Stimulated activated CD8-positive, alpha-beta memory T cell treated with anti-CD3 and anti-CD28 coated beads, Interleukin-4, amount 100 ng/mL, for 24 hours (primary cell): ENCODE data around the gene NDN.

ENCODE experiments used
- DNase-seq: peaks from one replicate; pipeline ENCODE4 v3.0.0-alpha.2; 2020; ENCODE audit warnings: low read depth

Gene NDN

DNA sequence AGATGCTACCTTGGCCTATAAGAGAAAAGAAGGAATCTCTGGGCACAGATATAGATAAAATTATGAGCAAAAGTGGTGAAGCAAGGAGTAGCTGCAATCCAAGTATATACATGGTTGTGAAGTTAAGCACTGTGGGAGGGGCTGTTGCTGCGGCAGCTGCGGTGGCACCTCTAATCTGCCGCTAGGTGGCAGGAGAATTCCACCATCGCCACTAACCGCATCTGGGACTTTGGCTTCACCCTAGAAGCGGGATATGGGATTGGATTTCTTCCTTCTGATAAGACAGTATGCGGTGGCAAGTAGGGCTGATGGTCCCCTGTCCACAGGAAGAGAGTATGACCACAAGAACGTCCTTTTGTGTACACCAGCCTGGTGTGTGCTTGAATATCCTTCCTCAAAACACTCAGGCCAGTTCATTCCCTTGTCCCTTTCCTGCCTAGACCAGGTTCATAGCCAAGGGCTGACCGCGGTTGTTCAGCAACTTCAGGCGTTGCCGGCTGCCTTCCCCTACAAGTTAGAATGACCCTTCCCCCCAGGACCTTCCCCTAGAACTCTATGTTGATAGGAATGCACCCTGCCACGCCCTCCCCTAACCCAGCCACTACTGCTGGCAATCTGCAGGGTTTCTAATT is 44.6 kb downstream of the NDN start:
- peak; percentile 9 for DNase-seq
